Activated naive CD4-positive, alpha-beta T cell treated with anti-CD3 and anti-CD28 coated beads, Interleukin-2, amount 50 U/mL, for 72 hours (primary cell): Measurements from ENCODE around the gene ZNF503. TPM values are rescaled to one million over a fixed set of nuclear protein-coding genes. Genes with fewer than 3 reads are reported as not detected.

Source experiments
- ATAC-seq, 2 donors: fragments of 150-1000 bp; cut with Tn5 transposase; 2 replicates each; pipeline ENCODE4 v1.10.0; 2021; ENCODE audit warnings: mild to moderate bottlenecking in 2 of 2, moderate library complexity in 2 of 2
- DNase-seq, 2 donors: peaks; one replicate each; pipeline ENCODE4 v3.0.0; 2021 to 2022; ENCODE audit warnings: low spot score in 2 of 2
- H3K27ac Mint-ChIP-seq, 2 donors: one replicate each; pipeline ENCODE4 v1.8.0; 2022; ENCODE audit warnings: mild to moderate bottlenecking in 2 of 2, mixed read lengths in 2 of 2
- H3K36me3 Mint-ChIP-seq, 2 donors: one replicate each; pipeline ENCODE4 v1.8.0; 2022; ENCODE audit warnings: mixed read lengths in 2 of 2
- H3K9me3 Mint-ChIP-seq, 2 donors: one replicate each; pipeline ENCODE4 v1.8.0; 2022; ENCODE audit warnings: mixed read lengths in 2 of 2
- total RNA-seq, 2 donors: library from RNA; stranded (reverse); gene quantifications; one replicate each; pipeline ENCODE4 v1.2.3, GENCODE V29; 2022

ZNF503 gene
- total RNA-seq, 2 donors from 2014 or later = 0.16 to 0.93 TPM

DNA sequence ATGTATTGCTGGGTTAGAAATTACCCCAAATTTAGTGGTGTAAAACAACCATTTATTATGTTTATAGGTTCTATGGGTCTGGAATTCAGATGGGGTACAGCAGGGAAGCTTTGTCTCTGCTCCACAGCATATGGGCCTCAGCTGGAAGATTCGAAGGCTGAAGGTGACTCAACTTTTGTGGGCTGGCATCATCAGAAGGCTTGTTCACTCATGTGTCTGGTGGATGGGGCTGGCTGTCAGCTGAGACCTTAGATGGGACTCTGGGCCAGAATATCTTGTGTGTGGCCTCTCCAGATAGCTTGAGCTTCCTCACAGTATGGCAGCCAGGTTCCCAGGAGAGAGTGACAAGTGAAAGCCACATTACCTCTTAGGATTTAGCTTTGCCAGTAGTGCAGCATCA lies 45.9 kb downstream of the ZNF503 start:
- Mint-ChIP-seq H3K36me3 (no peaks in the 10 kb centered on the region), H3K27ac (no peak overlapping the region), H3K9me3 (peaks cover 0 to 5% of the 10 kb centered on the region in 2 donors)
- ATAC-seq (no peak), DNase-seq (no peak)

DNA sequence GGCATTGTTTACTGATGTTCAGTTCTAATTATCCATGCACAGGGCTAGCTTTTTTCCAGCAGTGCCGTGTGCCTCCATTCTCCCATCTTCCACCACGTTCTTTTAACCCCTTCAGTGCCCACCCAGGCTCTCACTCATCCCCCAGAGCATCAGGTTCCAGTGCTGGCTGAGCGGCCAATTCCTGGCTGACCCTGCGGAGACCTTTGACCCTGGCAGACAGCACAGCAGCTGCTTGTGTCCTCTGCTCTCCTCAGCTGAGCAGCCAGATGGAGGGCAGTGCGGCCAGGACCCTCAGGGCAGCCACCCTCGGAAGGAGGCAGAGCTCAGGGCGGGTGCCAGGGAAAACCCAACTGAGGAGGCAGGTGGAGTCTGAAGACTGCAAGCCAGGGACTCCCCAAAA lies 48.4 kb downstream of the ZNF503 start:
- ATAC-seq = no peak
- DNase-seq = no peak
- Mint-ChIP-seq H3K36me3 (no peaks in the 10 kb centered on the region), H3K27ac (no peak overlapping the region), H3K9me3 (peaks cover 0 to 5% of the 10 kb centered on the region in 2 donors)

DNA sequence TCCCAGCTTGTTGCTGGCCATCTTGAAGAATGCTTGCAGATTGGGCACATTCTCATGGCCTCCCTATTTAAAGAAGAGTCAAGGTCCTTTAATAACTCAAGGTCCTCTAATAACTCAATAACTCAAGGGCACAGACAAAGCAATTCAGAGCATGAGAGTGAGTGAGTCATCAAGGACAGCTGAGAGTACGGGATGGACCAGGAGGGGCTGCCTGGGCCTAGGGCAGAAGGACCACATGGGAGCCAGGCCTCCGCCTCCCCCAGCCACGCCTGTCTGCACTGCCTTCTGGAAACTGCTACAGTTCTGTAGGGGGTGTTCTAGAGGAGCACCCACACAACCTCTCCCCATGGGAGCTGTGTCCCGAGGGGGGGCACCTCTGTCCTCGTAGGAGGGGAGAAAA lies 48.9 kb downstream of the ZNF503 start:
- ATAC-seq (no peak), DNase-seq (no peak)
- no peak overlapping the region for H3K27ac Mint-ChIP-seq
- H3K36me3 Mint-ChIP-seq = no peaks in the 10 kb centered on the region
- H3K9me3 Mint-ChIP-seq = peaks cover 0 to 5% of the 10 kb centered on the region in 2 donors

DNA sequence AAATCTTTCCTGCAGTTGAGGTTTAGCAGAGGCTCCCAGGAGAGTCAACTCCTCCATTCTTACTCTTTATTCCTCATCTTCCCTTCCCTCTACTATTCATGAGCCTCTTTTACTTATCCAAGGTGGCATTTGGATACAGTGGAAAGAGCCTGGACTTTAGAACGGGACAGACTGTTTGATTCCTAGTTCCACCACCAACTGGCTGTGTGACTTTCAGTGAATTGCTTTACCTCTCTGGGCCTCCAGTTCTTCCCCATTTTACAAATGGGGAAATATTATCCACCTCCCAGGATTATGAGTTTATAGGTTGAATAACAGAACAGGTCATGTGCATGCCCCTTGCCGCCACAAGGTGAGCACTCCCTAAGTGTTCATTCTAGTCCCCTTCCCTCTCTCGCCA lies 49.9 kb downstream of the ZNF503 start:
- Mint-ChIP-seq H3K36me3 (no peaks in the 10 kb centered on the region), H3K27ac (no peak overlapping the region), H3K9me3 (peaks cover 0 to 5% of the 10 kb centered on the region in 2 donors)
- DNase-seq (no peak), ATAC-seq (no peak)

DNA sequence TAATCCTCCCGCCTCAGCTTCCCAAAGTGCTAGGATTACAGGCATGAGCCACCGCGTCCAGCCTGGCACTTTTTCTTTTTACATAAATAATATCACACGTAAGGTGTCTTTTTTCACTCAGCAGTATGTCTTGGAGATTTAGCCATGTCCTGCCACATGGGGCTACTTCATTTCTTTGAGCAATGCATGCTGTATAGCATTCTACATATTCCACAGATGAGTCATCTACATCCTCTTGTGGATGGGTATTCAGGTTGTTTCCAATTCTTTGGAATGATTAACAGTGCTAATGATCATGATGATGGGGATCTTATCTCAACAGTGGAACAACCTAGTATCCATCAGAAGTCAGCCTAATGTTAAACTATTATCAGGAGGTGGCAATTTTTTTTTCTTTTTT lies 50.8 kb downstream of the ZNF503 start:
- Mint-ChIP-seq H3K9me3 (peaks cover 0 to 4% of the 10 kb centered on the region in 2 donors), H3K27ac (no peak overlapping the region), H3K36me3 (no peaks in the 10 kb centered on the region)
- DNase-seq = no peak
- no peak for ATAC-seq

Other genes with a start within 250 kb of the ZNF503 start
- 100 to 1,000 TPM; 192 to 271 TPM for gene VDAC2, start 191.0 kb downstream of the ZNF503 start, total RNA-seq
- gene COMTD1, start 165.8 kb downstream of the ZNF503 start, total RNA-seq = 10 to 100 TPM; 34.7 to 40.1 TPM
- gene LRMDA, start 29.9 kb upstream of the ZNF503 start, total RNA-seq = not detected